Muscle of leg (tissue), 16 donors: ENCODE data around the gene ABHD4. TPM values are rescaled to one million over a fixed set of nuclear protein-coding genes. Genes with fewer than 3 reads are reported as not detected.
"Not testable (repeated sequence)": the region's sequence is repeated elsewhere in the genome, so short reads cannot be mapped to it uniquely, and the experiment has no call there.

ENCODE experiments used
- DNase-seq: peaks from one replicate; pipeline ENCODE4 v3.0.0; 2013
- H3K27ac ChIP-seq: one replicate; pipeline ENCODE4 v1.5.1; 2013; ENCODE audit warnings: mild to moderate bottlenecking, low read length, control low read depth
- H3K27me3 ChIP-seq: one replicate; pipeline ENCODE4 v1.6.1; 2013; ENCODE audit warnings: low read length; ENCODE audit not compliant: control insufficient read depth, insufficient read depth
- H3K36me3 ChIP-seq: one replicate; pipeline ENCODE4 v1.6.1; 2013; ENCODE audit warnings: low read length; ENCODE audit not compliant: control insufficient read depth, insufficient read depth
- H3K4me1 ChIP-seq: one replicate; pipeline ENCODE4 v1.6.1; 2013; ENCODE audit warnings: low read length; ENCODE audit not compliant: control insufficient read depth, insufficient read depth
- H3K4me3 ChIP-seq: one replicate; pipeline ENCODE4 v1.5.1; 2013; ENCODE audit warnings: low read length, control low read depth
- H3K9me3 ChIP-seq: replicated peaks from 2 replicates; pipeline ENCODE4 v1.6.1; 2013; ENCODE audit warnings: low read depth, low read length; ENCODE audit not compliant: control insufficient read depth
- WGBS: methylation state at CpG from one replicate; pipeline ENCODE4 v1.1.5; 2013; ENCODE audit warnings: missing lambda C conversion rate; ENCODE audit not compliant: insufficient coverage; 5-methylcytosine and 5-hydroxymethylcytosine counted together
- long read RNA-seq, 11 donors: transcript quantifications; one replicate each; lab custom pipeline, GENCODE V29; 2026
- polyA plus RNA-seq, 8 donors: library from polyadenylated mRNA; unstranded; fragments of 120-200 nt; gene quantifications; one replicate each; pipeline versions ENCODE4 v1.2.1 to v1.2.3, GENCODE V29; 2013; ENCODE audit warnings: inconsistent platforms in 1 of 8, low replicate concordance in 1 of 8; ENCODE audit not compliant: insufficient read length in 8 of 8, insufficient read depth in 1 of 8
- total RNA-seq: library from RNA; stranded (reverse); fragments of 120-200 nt; gene quantifications from one replicate; pipeline ENCODE4 v1.2.4, GENCODE V29; 2013

The ABHD4 gene, protein sequence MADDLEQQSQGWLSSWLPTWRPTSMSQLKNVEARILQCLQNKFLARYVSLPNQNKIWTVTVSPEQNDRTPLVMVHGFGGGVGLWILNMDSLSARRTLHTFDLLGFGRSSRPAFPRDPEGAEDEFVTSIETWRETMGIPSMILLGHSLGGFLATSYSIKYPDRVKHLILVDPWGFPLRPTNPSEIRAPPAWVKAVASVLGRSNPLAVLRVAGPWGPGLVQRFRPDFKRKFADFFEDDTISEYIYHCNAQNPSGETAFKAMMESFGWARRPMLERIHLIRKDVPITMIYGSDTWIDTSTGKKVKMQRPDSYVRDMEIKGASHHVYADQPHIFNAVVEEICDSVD
- 8.0 TPM for total RNA-seq
- polyA plus RNA-seq: 10 to 100 TPM in 7 of 8 donors, 1 to 10 TPM in 1; 8.8 to 22.3 (median 14.2) TPM
- long read RNA-seq, donor 1, partial matches to known transcripts: 0 of 1 reads
- long read RNA-seq, donor 1, other reads (novel, unspliced or antisense): 0 of 1 reads
- long read RNA-seq, donor 2: 0 reads
- long read RNA-seq, donor 3, partial matches to known transcripts: 0 of 2 reads
- long read RNA-seq, donor 3, other reads (novel, unspliced or antisense): 0 of 2 reads
- long read RNA-seq, donor 4, partial matches to known transcripts: 0 of 1 reads
- long read RNA-seq, donor 4, other reads (novel, unspliced or antisense): 0 of 1 reads
- long read RNA-seq, donor 5, transcript ABHD4-203 (7 exons, 3,366 nt): major isoform, 9 of 10 reads
- long read RNA-seq, donor 5, partial matches to known transcripts: 0 of 10 reads
- long read RNA-seq, donor 5, other reads (novel, unspliced or antisense): 0 of 10 reads
- long read RNA-seq, donor 6, partial matches to known transcripts: 0 of 4 reads
- long read RNA-seq, donor 6, other reads (novel, unspliced or antisense): 0 of 4 reads
- long read RNA-seq, donor 7, transcript ABHD4-203 (7 exons, 3,366 nt): major isoform, 6 of 7 reads
- long read RNA-seq, donor 7, partial matches to known transcripts: 0 of 7 reads
- long read RNA-seq, donor 7, other reads (novel, unspliced or antisense): 0 of 7 reads
- long read RNA-seq, donor 8: 0 reads
- long read RNA-seq, donor 9, partial matches to known transcripts: 0 of 3 reads
- long read RNA-seq, donor 9, other reads (novel, unspliced or antisense): 0 of 3 reads
- long read RNA-seq, donor 10, partial matches to known transcripts: 11 of 15 reads
- long read RNA-seq, donor 10, other reads (novel, unspliced or antisense): 0 of 15 reads
- long read RNA-seq, donor 11, partial matches to known transcripts: 0 of 4 reads
- long read RNA-seq, donor 11, other reads (novel, unspliced or antisense): 0 of 4 reads

DNA sequence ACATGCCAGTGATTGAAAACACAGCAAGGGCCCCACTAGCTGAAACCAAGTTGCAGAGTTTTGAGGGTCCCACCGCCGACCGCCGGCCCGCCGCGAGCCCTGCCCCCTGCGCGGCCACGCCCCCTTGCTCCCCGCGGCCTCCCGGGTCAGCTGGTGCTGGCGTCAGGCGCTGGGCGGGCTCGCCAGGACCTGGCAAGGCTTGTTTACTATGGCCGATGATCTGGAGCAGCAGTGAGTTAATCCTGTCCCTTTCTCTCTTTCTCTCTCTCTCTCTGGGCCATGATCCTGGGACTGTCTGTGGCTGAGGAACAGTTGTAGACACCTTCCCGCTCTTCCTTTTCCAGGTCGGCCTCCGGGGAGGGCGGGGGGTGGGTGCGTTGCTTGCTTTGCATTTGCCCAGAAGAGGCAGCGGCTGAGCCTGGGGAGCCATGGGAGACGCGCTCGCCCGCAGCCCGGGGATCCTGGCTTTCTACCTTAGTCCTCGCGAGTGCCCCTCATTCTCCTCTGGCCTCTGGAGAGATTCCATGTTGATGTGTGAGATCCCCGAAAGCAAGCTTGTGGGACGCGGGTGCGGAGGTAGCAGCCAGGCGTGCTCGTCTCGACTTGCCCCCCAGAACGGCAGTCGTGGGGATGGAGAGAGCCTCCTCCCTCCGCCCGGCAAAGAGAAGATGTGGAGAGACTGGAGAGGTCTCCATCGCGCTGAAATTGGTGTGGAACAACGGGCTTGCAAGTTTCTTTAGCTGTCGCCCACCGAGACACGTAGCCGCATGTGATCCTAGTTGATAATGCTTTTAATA lies at the start of gene ABHD4:
ABHD4 (plus strand) TSS at position 202 of the 797 bp plus-strand sequence; CDS start at position 209, 7 bp downstream.
- H3K9me3 ChIP-seq: no peaks in the 10 kb centered on the region
- under 1% methylated on average over 29 of the region's 49 CpGs for WGBS
- peaks cover 17% of the 10 kb centered on the region for H3K36me3 ChIP-seq
- H3K27me3 ChIP-seq: peaks cover 11% of the 10 kb centered on the region
- peaks cover 12% of the 10 kb centered on the region for H3K4me1 ChIP-seq
- peak; percentile 88 for DNase-seq
- peak within 1 kb of the TSS; percentile 85 for H3K27ac ChIP-seq
- peak within 1 kb of the TSS; percentile 74 for H3K4me3 ChIP-seq

DNA sequence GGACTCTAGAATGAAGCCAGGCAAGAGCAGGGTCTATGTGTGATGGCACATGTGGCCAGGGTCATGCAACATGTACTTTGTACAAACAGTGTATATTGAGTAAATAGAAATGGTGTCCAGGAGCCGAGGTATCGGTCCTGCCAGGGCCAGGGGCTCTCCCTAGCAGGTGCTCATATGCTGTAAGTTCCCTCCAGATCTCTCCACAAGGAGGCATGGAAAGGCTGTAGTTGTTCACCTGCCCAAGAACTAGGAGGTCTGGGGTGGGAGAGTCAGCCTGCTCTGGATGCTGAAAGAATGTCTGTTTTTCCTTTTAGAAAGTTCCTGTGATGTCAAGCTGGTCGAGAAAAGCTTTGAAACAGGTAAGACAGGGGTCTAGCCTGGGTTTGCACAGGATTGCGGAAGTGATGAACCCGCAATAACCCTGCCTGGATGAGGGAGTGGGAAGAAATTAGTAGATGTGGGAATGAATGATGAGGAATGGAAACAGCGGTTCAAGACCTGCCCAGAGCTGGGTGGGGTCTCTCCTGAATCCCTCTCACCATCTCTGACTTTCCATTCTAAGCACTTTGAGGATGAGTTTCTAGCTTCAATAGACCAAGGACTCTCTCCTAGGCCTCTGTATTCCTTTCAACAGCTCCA lies 48.7 kb upstream of the ABHD4 start:
- Histone ChIP-seq H3K27ac (peak overlapping the region; percentile 20), H3K9me3 (no peaks in the 10 kb centered on the region)
- WGBS: 89% methylated on average over 3 of the region's 6 CpGs

DNA sequence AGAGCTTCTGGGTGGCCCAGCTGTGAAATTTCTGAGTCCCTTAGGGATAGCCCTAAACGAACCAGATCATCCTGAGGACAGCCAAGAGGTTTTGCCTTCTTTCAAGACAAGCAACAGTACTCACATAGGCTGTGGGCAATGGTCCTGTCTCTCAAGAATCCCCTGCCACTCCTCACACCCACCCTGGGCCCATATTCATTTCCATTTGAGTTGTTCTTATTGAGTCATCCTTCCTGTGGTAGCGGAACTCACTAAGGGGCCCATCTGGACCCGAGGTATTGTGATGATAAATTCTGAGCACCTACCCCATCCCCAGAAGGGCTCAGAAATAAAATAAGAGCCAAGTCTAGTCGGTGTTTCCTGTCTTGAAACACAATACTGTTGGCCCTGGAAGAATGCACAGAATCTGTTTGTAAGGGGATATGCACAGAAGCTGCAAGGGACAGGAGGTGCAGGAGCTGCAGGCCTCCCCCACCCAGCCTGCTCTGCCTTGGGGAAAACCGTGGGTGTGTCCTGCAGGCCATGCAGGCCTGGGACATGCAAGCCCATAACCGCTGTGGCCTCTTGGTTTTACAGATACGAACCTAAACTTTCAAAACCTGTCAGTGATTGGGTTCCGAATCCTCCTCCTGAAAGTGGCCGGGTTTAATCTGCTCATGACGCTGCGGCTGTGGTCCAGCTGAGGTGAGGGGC lies 48.0 kb upstream of the ABHD4 start:
- Histone ChIP-seq H3K27ac (peak overlapping the region; percentile 20), H3K4me3 (no peak overlapping the region), H3K9me3 (no peaks in the 10 kb centered on the region), H3K36me3 (no peaks in the 10 kb centered on the region), H3K27me3 (peaks cover 3% of the 10 kb centered on the region), H3K4me1 (peaks cover 46% of the 10 kb centered on the region)
- 21% methylated on average over 4 of the region's 11 CpGs for WGBS
- DNase-seq: peak; percentile 41

More for the DNA sequence above, 48.7 kb upstream of the ABHD4 start:
- no peaks in the 10 kb centered on the region for H3K36me3 ChIP-seq
- H3K27me3 ChIP-seq: peaks cover 3% of the 10 kb centered on the region
- H3K4me1 ChIP-seq: peaks cover 46% of the 10 kb centered on the region
- DNase-seq: no peak
- no peak overlapping the region for H3K4me3 ChIP-seq

DNA sequence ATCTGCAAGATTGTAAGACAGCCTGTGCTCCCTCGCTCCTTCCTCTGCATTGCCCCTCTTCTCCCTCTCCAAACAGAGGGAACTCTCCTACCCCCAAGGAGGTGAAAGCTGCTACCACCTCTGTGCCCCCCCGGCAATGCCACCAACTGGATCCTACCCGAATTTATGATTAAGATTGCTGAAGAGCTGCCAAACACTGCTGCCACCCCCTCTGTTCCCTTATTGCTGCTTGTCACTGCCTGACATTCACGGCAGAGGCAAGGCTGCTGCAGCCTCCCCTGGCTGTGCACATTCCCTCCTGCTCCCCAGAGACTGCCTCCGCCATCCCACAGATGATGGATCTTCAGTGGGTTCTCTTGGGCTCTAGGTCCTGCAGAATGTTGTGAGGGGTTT lies 46.5 kb upstream of the ABHD4 start:
- WGBS: 56% methylated on average over 4 of the region's 5 CpGs
- Histone ChIP-seq H3K4me1 (peaks cover 45% of the 10 kb centered on the region), H3K27ac (no peak overlapping the region), H3K4me3 (no peak overlapping the region), H3K9me3 (no peaks in the 10 kb centered on the region), H3K27me3 (no peaks in the 10 kb centered on the region), H3K36me3 (no peaks in the 10 kb centered on the region)
- no peak for DNase-seq

DNA sequence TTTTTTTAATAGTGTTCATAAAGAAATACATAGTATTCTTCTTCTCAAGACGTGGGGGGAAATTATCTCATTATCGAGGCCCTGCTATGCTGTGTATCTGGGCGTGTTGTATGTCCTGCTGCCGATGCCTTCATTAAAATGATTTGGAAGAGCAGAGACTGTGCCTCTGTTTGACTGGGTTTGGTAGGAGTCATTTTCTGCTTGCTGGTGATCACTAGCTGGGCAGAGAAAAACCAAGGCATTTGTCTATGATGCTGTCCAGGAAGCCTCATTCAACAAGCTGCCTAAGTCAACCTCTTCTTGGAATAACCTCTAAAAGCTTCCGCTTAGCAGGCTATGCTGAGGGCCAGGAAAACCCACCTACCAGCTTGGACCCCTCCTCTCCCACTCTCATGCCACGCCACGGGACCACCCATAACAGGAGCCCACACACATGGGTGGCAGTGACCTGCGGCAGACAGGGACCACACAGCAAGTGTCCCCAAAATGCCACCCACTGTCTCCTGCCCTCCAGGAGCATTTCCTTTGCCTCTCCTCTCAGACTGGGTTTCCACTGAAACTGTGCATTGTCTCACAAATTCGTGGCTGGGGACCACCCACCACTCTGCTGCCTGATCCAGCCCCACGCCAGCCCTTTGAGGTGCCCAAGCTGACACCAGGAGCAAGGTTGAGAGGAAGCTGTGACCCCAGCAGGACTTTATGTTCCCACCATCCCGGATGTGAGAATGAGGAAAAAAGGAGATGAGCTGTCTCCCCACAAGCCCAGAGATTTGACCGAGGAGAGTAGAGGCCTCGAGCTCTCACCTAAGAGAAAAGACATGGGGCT lies 45.9 kb upstream of the ABHD4 start:
- DNase-seq: no peak
- H3K27me3 ChIP-seq: no peaks in the 10 kb centered on the region
- H3K4me1 ChIP-seq: peaks cover 44% of the 10 kb centered on the region
- WGBS: 89% methylated on average over 11 of the region's 13 CpGs
- H3K36me3 ChIP-seq: no peaks in the 10 kb centered on the region
- no peak overlapping the region for H3K4me3 ChIP-seq
- no peaks in the 10 kb centered on the region for H3K9me3 ChIP-seq
- H3K27ac ChIP-seq: no peak overlapping the region

DNA sequence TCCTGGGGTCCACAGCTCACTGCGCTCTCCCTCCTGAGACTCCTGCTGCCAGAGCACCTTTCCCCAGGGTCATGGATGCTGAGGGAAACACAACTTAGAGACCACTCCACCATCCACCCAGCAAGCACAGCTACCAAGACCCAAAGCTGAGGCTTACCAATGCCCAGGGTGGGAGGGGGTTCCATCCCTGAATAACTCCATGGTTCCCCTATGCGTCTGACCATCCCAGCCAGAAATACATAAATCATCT lies 45.3 kb upstream of the ABHD4 start:
- H3K36me3 ChIP-seq: no peaks in the 10 kb centered on the region
- H3K4me1 ChIP-seq: peaks cover 42% of the 10 kb centered on the region
- DNase-seq: no peak
- no peak overlapping the region for H3K4me3 ChIP-seq
- no CpG with 5 or more reads among the region's 2 CpGs for WGBS
- no peaks in the 10 kb centered on the region for H3K9me3 ChIP-seq
- H3K27me3 ChIP-seq: no peaks in the 10 kb centered on the region
- no peak overlapping the region for H3K27ac ChIP-seq

DNA sequence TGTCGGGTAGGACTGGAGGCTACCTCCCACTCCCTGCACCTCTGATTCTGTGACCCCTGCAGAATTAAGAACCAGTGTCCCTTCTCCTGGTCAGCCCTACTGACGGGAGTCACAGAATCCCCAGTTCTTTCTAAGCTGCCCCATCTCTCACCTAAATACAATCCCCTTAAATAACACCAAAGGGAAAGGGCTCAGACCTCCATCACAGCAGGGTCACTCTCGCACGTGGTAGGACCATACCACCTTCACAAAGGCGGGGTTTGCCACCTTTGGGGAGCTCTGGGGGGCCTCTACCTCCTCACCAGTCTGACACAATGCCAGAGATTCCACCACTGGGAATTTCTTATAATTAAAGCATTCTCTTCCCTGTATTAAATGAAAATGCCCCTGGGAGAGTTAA lies 44.7 kb upstream of the ABHD4 start:
- H3K4me3 ChIP-seq: no peak overlapping the region
- peaks cover 36% of the 10 kb centered on the region for H3K4me1 ChIP-seq
- no peaks in the 10 kb centered on the region for H3K36me3 ChIP-seq
- no peaks in the 10 kb centered on the region for H3K9me3 ChIP-seq
- H3K27ac ChIP-seq: no peak overlapping the region
- DNase-seq: no peak
- 72% methylated on average over 2 of the region's 5 CpGs for WGBS
- H3K27me3 ChIP-seq: no peaks in the 10 kb centered on the region

DNA sequence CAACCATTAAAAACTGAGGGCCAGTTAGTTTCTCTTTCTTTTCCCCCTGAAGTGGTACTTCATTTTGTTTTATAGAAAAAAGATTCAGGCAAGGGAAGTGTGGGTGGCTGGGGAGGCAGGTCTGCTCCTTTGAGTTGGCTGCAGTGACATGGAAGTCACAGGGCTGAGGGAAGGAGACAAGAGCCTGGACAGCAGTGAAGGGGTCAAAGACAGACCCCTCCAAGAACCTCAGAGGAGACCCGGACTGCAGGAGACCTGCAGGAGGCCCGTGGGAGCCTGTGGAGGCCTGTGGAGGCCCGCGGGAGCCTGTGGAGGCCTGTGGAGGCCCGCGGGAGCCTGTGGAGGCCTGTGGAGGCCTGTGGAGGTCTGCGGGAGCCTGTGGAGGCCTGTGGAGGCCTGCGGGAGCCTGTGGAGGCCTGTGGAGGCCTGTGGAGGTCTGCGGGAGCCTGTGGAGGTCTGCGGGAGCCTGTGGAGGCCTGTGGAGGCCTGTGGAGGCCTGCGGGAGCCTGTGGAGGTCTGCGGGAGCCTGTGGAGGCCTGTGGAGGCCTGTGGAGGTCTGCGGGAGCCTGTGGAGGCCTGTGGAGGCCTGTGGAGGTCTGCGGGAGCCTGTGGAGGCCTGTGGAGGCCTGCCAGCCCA lies 44.1 kb upstream of the ABHD4 start:
- peaks cover 36% of the 10 kb centered on the region for H3K4me1 ChIP-seq
- H3K9me3 ChIP-seq, H3K4me3 ChIP-seq, DNase-seq, H3K36me3 ChIP-seq, H3K27me3 ChIP-seq, H3K27ac ChIP-seq: not testable (repeated sequence)
- 74% methylated on average over 5 of the region's 14 CpGs for WGBS
